ENCODE measurements around the gene SH3TC2.
"Not testable (repeated sequence)": the region's sequence is repeated elsewhere in the genome, so short reads cannot be mapped to it uniquely, and the experiment has no call there.

Gene SH3TC2

DNA sequence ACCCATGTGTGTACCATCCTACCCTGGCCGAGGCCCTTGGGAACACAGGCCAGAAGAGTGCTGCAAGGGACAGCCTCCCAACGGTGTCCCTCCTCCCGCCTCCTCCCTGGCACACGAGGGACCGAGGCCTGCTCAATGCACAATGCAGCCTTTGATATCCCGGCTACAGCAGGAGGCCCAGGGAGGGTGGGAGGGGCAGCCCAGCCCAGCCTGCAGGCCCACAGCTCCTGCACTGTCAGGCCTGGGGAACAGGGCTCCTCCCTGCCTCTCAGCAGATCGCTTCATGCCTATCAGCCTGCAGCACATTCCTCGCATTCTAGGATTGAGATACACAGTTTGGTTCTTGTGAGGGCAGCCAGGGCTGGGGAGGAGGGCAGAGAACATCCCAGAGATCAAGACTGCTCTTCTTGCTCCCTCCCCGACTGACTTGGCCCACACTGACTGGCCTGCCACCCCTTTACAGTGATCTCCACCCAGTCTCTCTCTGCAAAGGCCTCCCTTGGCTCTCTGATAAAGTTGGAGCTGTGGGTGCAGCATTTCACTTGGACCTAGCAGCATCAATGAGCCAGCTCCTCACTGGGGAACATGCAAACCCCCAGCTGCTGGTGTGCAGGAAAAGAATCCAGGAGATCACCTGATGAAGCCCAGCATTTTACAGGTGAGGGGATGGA, at the start of gene SH3TC2:
TSS of gene SH3TC2 (minus strand) at position 46 of the 671 bp plus-strand sequence. CDS start at position 6, 40 bp downstream.
- no peak for DNase-seq

DNA sequence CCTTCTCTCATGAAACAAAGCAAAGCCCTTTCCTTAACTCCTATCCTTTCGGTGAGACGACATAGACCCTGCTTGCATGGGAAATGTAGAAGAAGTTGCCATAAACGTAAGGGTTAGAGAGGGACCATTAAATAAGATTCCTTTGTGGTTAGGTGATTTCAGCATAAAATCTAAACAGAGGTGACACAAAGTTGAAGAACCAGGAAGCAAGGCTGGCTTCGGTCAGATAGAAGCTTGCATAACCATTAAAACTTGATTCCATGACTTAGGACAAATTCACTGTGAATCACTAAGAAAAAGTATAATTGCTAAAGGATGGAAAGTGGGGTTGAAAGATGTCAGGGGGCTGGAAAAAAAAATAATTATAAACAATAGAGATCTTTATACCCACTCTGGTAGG, 47.5 kb upstream of the SH3TC2 start:
- DNase-seq = no peak

GRCh38 chr5:149108651-149109280, 45.9 kb upstream of the SH3TC2 start:
- DNase-seq = no peak

- DNase-seq = no peak
These were observed 37.5 kb upstream of the SH3TC2 start for GRCh38 chr5:149100331-149100730.

- no peak for DNase-seq
These were observed 37.1 kb upstream of the SH3TC2 start for GRCh38 chr5:149099920-149100319.

DNA sequence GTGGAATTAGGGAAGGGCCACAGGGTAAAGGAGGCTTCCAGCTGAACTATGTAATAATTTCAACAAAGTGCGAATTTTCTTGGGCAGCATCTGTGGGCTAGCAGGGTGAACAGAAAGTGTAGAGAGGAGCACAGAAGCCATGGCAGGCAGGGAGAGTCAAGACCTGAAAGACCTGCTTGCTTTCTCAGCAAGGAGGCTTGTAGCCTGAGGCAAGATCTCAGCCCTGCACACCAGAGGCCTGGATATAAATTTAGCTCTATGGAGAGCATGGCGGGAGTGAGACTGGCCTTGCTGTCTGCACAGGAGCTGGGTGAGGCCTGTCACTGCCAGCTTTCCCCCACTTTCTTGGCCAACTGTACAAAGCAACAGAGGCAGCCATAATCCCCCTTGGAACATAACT, 32.1 kb upstream of the SH3TC2 start:
- DNase-seq = no peak

DNA sequence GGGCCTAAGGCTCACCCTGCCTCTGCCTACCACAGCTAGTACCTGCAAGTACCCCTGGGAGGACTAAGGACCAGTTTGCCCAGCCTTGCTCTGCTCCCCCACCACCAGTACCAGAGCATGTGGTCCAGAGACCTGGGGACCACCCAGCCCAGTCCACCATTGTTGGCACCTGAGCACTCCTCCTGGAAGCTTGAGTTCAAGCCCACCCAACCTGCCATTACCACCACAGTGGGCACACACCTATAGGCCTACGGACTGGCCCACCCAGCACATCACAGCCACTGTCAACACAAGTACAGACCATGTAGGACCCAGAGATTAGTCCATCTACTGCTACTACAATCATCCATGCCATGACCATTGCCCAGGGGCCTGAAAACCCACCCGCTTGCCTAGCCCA, 30.8 kb upstream of the SH3TC2 start:
- no peak for DNase-seq

DNA sequence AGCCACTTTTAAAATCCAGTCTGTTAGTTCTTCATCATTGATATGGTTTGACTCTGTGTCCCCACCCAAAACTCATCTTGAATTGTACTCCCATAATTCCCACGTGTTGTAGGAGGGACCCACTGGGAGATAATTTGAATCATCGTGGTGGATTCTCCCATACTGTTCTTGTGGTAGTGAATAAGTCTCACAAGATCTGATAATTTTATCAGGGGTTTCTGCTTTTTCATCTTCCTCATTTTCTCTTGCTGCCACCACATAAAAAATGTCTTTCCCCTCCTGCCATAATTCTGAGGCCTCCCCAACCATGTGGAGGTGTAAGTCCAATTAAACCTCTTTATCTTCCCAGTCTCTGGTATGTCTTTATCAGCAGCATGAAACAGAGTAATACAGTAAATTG, 26.9 kb upstream of the SH3TC2 start:
- DNase-seq = no peak

DNA sequence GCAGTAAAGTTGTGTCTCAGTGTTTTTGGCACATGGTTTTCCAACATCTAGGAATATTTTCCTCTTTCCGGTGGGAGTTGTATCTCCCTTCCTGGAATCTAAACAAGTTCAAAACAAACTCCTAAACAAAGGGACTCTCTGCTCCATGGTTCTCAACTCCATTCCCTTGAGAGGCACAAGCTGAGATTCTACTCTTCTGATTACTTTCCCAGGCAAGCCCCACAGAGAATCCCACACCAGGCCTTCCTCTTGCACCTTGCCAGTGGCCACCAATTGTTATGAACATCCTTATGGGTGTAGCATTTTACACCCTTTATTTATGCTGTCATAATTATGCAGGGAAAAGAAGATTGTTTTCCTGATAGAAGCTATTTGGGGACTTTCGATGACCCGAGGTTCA, 25.8 kb upstream of the SH3TC2 start:
- DNase-seq = no peak

GRCh38 chr5:149083846-149084245, 21.0 kb upstream of the SH3TC2 start:
- no peak for DNase-seq

DNA sequence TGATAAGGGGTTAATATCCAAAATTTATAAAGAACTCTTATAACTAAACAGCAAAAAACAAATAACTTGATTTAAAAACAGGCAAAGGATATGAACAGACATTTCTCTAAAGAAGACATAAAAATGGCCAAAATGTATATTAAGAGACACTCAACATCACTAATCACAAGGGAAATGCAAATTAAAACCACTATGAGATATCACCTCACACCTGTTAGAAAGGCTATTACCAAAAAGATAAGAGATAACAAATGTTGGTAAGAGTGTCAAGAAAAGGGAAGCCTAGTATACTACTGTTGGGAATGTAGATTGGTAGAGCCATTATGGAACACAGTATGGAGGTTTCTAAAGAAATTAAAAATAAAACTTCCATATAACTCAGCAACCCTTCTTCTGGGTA, 19.4 kb upstream of the SH3TC2 start:
- no peak for DNase-seq

DNA sequence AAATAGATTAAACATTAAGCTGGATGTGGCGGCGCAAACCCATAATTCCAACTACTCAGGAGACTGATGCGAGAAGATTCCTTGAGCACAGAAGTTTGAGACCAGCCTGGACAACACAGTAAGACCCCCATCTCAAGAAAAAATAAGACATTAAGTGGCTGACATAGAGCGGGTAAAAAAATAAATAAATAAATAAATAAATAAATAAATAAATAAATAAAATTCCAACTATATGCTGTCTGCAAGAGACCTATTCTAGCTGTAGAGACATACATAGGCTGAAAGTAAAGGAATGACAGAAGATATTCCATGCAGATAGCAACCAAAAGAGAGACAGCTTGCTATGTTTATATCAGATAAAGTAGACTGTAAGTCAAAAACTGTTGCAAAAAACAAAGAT, 17.4 kb upstream of the SH3TC2 start:
- DNase-seq = no peak

GRCh38 chr5:149079883-149080282, 17.0 kb upstream of the SH3TC2 start:
- peak; percentile 28 for DNase-seq

DNA sequence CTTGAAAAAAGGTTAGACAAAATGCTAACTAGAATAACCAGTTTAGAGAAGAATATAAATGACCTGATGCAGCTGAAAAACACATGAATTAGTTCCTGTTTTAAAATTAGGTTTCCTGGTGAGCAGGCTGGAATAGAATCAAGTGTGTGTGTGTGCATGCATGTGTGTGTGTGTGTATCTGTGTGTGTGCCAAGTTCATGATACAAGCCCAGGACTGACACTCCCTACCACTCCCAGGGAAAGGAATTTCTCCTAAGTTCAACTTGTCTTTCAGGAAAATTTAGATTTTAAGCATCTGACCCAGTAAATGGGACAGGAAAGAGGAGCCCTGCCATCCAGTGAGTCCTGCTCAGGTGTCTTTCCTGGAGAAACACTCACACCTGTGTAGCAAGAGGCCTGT, 11.2 kb upstream of the SH3TC2 start:
- DNase-seq = not testable (repeated sequence)

DNA sequence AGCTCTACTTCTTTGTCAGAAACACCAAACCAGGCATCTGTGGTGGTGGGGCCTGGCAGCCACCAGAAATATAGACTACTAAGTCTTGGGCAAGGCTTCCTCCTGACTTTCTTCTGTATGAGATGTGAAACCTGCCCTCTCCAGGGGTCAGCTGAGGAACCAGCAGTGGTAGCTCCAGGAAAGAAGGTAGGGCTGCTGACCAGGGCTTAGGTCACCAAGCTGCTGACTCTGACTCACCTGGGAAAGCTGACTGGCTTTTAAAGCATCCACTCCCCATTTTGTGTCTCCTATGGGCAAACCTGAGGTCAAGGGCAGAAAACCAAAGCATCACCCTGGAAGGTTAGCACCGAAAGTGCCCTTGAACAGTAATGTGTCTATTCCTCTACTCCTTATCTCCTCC, 10.4 kb upstream of the SH3TC2 start:
- DNase-seq = no peak

GRCh38 chr5:149072791-149073190, 9.9 kb upstream of the SH3TC2 start:
- DNase-seq = no peak

DNA sequence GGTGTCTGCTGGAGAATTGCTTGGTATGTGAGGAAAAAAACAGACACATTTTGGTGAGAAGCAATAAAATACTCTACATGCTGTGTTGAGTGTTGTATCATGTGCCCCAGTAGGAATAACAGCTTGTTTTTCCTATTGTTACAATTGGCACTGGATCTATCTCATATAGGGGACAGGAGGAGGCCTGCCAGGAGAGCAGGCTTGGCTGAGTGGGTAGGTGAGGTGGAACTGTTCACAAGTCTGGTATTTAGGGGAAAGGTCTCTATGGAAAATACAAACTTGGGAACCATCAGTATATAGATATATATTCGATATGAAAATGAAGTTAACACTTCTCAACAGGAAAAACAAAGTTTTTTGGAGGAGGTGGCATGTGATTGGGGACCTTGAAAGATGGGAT, 9.5 kb upstream of the SH3TC2 start:
- DNase-seq = no peak

DNA sequence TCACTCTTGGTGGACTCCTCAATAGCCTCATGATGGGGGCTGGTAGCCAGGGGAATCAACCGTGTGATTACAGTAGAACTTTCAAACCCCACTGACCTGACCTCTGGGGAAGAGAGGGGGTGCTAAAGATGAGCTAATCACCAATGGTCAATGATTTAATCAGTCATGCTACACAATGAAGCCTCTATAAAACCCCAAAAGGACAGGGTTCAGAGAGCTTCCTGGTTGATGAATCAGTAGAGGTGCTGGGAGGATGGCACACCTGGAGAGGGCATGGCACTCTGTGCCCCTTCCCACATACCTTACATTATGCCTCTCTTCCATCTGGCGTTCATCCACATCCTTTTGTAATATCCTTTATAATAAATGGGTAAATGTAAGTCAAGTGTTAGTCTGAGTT, 8.9 kb upstream of the SH3TC2 start:
- DNase-seq = no peak

DNA sequence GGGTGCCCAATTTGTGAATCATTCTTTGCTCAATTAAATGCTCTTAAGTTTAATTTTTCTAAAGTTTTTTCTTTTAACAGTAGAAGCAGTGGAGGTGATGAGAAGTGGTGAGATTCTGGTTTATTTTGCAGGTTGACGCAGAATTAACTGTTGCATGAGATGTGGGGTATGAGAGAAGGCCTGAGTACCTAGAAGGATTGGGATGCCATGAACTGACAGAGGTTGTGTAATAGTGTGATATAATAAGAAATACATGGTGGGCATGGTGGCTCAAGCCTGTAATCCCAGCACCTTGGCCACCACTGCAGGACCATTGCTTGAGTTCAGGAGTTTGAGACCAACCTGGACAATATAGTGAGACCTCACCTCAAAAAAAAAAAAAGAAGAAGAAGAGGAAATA, 8.4 kb upstream of the SH3TC2 start:
- DNase-seq = no peak

DNA sequence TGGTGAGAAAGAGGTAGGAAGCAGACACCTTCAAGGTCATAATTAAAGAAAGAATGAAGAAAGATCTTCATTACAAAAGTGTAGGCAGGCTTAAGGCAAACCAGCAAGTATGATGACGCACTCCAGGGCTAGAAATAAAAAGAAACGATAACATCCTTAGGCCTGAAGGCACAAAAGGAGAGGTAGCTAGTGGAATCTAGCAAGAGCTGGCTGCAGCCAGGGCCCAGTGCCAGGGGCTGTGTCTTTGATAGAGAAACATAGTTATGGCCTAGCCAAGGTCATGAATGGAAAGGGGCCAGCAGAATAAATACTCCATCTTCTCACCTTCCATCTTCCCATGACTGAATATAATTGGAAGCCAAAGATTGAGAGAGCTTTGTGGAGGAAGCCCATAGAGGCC, 6.8 kb upstream of the SH3TC2 start:
- DNase-seq = no peak

DNA sequence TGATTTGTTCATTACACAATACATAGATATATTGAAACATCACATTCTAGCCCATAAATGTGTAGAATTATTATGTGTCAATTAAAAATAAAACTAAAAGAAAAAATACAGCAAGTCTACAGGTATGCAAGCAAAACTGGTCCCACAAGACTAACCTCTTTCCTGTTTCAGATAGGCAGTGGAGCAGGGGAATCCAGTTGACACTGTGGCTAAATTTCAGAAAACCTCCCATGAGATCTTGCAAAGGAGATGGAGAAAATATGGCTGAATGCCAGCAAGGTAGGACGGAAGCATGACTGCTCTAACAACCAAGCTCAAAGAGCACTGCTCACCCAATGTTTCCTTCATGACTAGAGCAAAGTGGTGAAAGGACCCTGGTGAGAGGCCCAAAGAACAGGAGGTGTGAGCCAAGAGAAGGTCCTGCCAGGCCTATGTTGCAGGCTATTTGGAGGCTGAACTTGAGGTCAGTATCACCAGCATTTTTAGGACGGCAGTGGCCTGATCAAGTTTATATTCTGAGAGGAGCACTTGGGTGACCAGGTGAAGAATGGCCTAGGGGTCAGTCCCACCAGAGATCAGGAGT, 1.1 kb upstream of the SH3TC2 start:
- DNase-seq = no peak

DNA sequence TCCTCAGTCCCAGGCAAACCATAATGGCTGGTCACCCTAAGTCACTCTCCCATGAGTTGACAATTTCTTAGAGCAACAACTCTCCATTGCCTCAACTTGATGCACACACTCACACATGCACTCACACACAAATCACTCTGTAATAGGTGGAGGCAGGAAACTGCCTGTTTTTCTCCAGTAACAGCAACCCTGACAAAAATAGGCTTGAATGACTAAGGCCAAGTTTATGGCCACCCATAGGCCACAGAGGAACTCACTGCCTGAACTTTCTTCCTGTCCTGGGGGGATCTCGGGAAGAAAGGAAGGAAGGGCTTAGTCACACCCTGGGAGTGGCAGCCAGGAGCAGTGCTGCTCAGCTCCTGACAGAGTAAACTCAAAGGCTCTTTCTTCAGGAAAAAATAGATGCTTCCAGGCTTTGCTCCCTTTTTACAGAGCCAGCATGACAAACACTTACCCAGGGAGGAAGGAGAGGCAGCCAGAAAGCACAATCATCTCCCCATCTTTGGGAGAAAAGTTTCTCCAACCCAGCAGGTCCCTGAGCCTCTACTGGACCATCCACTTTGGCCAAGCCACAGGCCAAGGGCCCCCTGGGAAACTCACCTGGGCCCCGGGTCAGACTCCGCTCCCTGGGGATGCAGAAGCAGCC, 368 bp downstream of the SH3TC2 start:
- DNase-seq = no peak

GRCh38 chr5:149061341-149061740, 1.5 kb downstream of the SH3TC2 start:
- no peak for DNase-seq

DNA sequence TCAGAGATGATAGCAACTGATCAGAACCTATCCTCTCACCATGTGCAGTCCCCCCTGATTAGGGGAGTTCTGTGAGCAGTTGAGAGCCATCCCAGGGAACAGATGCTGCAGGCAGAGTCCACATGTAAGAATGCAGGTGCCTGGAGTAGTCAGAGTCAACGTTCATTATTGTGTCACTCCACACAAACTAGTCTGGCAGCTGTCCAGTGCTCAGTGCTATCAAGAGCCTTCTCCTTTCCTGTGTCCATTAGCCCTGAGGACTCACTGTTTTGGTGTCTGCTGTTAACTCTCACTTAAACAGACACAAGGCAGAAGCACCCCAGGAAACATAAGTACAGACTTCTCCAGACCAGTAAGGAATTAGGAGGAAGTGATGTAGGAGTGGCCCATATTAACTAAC, 2.5 kb downstream of the SH3TC2 start:
- no peak for DNase-seq
